ENCODE measurements around the gene SETD6. TPM values are rescaled to one million over a fixed set of nuclear protein-coding genes. Genes with fewer than 3 reads are reported as not detected.
"Not testable (repeated sequence)": the region's sequence is repeated elsewhere in the genome, so short reads cannot be mapped to it uniquely, and the experiment has no call there.

The SETD6 gene
- total RNA-seq, 1 donor from 2014 or later = 31.1 TPM

DNA sequence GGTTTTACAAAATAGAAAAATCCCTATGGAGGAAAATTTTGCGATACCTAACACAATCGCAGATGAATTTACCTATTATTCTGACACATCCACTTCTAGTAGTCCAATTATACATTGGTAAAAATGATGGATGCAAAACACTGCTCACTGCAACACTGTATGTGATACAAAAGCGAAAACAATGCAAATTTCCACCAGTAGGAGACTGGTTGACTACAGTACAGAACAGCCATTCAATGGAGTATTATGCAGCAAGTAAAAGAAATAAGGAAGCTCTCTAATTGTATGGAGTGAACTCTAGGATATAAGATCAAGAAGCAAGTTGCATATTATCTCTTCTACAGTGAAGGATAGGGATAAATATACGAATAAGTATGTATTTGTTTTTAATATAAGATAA lies 48.5 kb downstream of the SETD6 start:
- Mint-ChIP-seq H3K27me3 (no peaks in the 10 kb centered on the region), H3K27ac (no peak overlapping the region), H3K4me1 (no peaks in the 10 kb centered on the region), H3K9me3 (no peaks in the 10 kb centered on the region), H3K4me3 (no peak overlapping the region), H3K36me3 (ENCODE audit: low read depth) (peaks cover 79% of the 10 kb centered on the region)
- no peak for DNase-seq
- no peak for ATAC-seq (ENCODE audit: low read depth)
- ChIA-PET POLR2A (no interaction called here), CTCF (no interaction called here)
- intact Hi-C loops (cut with micrococcal nuclease) = no loop called here
- TF ChIP-seq, protein P1, sequence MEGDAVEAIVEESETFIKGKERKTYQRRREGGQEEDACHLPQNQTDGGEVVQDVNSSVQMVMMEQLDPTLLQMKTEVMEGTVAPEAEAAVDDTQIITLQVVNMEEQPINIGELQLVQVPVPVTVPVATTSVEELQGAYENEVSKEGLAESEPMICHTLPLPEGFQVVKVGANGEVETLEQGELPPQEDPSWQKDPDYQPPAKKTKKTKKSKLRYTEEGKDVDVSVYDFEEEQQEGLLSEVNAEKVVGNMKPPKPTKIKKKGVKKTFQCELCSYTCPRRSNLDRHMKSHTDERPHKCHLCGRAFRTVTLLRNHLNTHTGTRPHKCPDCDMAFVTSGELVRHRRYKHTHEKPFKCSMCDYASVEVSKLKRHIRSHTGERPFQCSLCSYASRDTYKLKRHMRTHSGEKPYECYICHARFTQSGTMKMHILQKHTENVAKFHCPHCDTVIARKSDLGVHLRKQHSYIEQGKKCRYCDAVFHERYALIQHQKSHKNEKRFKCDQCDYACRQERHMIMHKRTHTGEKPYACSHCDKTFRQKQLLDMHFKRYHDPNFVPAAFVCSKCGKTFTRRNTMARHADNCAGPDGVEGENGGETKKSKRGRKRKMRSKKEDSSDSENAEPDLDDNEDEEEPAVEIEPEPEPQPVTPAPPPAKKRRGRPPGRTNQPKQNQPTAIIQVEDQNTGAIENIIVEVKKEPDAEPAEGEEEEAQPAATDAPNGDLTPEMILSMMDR (IDR thresholded peaks at IDR 0.05) = no peak

DNA sequence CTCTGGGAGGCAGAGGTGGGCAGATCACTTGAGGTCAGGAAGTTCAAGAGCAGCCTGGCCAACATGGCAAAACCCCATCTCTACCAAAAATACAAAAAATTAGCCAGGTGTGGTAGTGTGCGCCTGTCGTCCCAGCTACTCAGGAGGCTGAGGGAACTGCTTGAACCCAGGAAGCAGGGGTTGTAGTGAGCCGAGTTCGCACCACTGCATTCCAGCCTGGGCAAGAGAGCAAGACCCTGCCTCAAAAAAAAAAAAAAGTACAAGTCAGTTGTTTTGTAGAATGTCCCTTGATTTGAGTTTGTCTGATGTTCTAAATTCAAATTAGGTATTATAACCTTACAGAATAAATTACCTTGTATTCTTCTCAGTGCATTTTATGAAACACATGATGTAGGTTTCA lies 50.4 kb downstream of the SETD6 start:
- H3K27ac Mint-ChIP-seq; H3K27me3 Mint-ChIP-seq; H3K4me1 Mint-ChIP-seq; H3K9me3 Mint-ChIP-seq; ATAC-seq (ENCODE audit: low read depth); CTCF ChIA-PET; DNase-seq; intact Hi-C loops (cut with micrococcal nuclease); H3K4me3 Mint-ChIP-seq: not testable (repeated sequence)
- POLR2A ChIA-PET = interaction anchor here (0.6 kb wide), 1 partner anchor 56 kb away, joined by 3 read pairs; no protein-coding TSS in a partner anchor
- peaks cover 84% of the 10 kb centered on the region for H3K36me3 Mint-ChIP-seq (ENCODE audit: low read depth)

Other genes starting within 250 kb of the SETD6 start
- not detected in 2 replicates for gene PRSS54, start 220.5 kb upstream of the SETD6 start, total RNA-seq
- 5.3 and 6.9 TPM in 2 replicates for gene GINS3, start 123.0 kb upstream of the SETD6 start, total RNA-seq
- 1.8 and 2.0 TPM in 2 replicates for gene NDRG4, start 15.4 kb upstream of the SETD6 start, total RNA-seq
- gene CNOT1, start 114.3 kb downstream of the SETD6 start, total RNA-seq = 243 and 266 TPM in 2 replicates
- gene SLC38A7, start 169.3 kb downstream of the SETD6 start, total RNA-seq = 14.5 and 18.8 TPM in 2 replicates
- 53.6 and 59.2 TPM in 2 replicates for gene GOT2, start 218.8 kb downstream of the SETD6 start, total RNA-seq